ENCODE data around the gene TNN. TPM values are rescaled to one million over a fixed set of nuclear protein-coding genes. Genes with fewer than 3 reads are reported as not detected.

Gene TNN
- total RNA-seq, 1 donor from 2014 or later: 0.18 TPM

DNA sequence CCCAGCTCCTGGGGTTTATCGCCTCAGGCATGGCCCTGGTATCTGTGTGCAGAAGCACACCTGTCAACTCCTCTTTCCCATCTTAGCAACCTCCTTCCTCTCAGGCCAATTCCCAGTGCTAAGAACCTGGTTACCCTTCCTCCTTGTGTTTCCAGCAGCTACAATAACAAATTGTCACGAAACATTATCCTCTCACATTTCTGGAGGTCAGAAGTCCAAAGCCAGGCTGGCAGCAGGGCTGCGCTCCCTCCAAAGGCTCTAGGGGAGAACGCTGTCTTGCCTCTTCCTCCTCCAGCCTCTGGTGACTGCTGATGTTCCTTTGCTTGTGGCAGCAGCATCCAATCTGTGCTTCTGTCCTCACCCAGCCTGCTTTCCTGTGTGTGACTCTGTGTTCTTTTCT lies 33.7 kb upstream of the TNN start:
- Histone ChIP-seq H3K27ac (no peak overlapping the region), H3K4me3 (no peak overlapping the region)
- DNase-seq: no peak

GRCh38 chr1:175034775-175035174 lies 32.9 kb upstream of the TNN start:
- DNase-seq: no peak
- Histone ChIP-seq H3K4me3 (no peak overlapping the region), H3K27ac (no peak overlapping the region), H3K36me3 (no peaks in the 10 kb centered on the region), H3K4me1 (no peaks in the 10 kb centered on the region), H3K9me3 (no peaks in the 10 kb centered on the region), H3K27me3 (ENCODE audit: low read depth) (no peaks in the 10 kb centered on the region)
- TF ChIP-seq, protein P1, sequence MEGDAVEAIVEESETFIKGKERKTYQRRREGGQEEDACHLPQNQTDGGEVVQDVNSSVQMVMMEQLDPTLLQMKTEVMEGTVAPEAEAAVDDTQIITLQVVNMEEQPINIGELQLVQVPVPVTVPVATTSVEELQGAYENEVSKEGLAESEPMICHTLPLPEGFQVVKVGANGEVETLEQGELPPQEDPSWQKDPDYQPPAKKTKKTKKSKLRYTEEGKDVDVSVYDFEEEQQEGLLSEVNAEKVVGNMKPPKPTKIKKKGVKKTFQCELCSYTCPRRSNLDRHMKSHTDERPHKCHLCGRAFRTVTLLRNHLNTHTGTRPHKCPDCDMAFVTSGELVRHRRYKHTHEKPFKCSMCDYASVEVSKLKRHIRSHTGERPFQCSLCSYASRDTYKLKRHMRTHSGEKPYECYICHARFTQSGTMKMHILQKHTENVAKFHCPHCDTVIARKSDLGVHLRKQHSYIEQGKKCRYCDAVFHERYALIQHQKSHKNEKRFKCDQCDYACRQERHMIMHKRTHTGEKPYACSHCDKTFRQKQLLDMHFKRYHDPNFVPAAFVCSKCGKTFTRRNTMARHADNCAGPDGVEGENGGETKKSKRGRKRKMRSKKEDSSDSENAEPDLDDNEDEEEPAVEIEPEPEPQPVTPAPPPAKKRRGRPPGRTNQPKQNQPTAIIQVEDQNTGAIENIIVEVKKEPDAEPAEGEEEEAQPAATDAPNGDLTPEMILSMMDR (IDR thresholded peaks at IDR 0.05): no peak
- intact Hi-C loops (cut with DNase I): loop anchor here (10.0 kb wide), 1 partner anchor 90 kb away; no protein-coding TSS in a partner anchor
- ATAC-seq: no peak

More for the DNA sequence above, 33.7 kb upstream of the TNN start:
- Histone ChIP-seq H3K9me3 (no peaks in the 10 kb centered on the region), H3K36me3 (no peaks in the 10 kb centered on the region), H3K4me1 (no peaks in the 10 kb centered on the region), H3K27me3 (ENCODE audit: low read depth) (no peaks in the 10 kb centered on the region)
- ATAC-seq: no peak
- intact Hi-C loops (cut with DNase I): loop anchor here (10.0 kb wide), 1 partner anchor 91 kb away; no protein-coding TSS in a partner anchor
- TF ChIP-seq, protein P1 (IDR thresholded peaks at IDR 0.05): no peak

GRCh38 chr1:175035865-175036264 lies 31.8 kb upstream of the TNN start:
- H3K27me3 ChIP-seq (ENCODE audit: low read depth): no peaks in the 10 kb centered on the region
- TF ChIP-seq, protein P1 (IDR thresholded peaks at IDR 0.05): no peak
- no peak overlapping the region for H3K27ac ChIP-seq
- no peaks in the 10 kb centered on the region for H3K36me3 ChIP-seq
- H3K9me3 ChIP-seq: no peaks in the 10 kb centered on the region
- DNase-seq (no peak), ATAC-seq (no peak)
- H3K4me3 ChIP-seq: no peak overlapping the region
- H3K4me1 ChIP-seq: no peaks in the 10 kb centered on the region
- intact Hi-C loops (cut with DNase I): loop anchor here (10.0 kb wide), 1 partner anchor 89 kb away; no protein-coding TSS in a partner anchor

- TF ChIP-seq, protein P1 (IDR thresholded peaks at IDR 0.05): no peak
- DNase-seq (no peak), ATAC-seq (no peak)
- H3K27ac ChIP-seq: no peak overlapping the region
- intact Hi-C loops (cut with DNase I): loop anchor here (10.0 kb wide), 1 partner anchor 88 kb away; no protein-coding TSS in a partner anchor
- H3K9me3 ChIP-seq: no peaks in the 10 kb centered on the region
- no peak overlapping the region for H3K4me3 ChIP-seq
- H3K4me1 ChIP-seq: no peaks in the 10 kb centered on the region
- no peaks in the 10 kb centered on the region for H3K36me3 ChIP-seq
- no peaks in the 10 kb centered on the region for H3K27me3 ChIP-seq (ENCODE audit: low read depth)
Observed at GRCh38 chr1:175036476-175036875, 31.2 kb upstream of the TNN start.

DNA sequence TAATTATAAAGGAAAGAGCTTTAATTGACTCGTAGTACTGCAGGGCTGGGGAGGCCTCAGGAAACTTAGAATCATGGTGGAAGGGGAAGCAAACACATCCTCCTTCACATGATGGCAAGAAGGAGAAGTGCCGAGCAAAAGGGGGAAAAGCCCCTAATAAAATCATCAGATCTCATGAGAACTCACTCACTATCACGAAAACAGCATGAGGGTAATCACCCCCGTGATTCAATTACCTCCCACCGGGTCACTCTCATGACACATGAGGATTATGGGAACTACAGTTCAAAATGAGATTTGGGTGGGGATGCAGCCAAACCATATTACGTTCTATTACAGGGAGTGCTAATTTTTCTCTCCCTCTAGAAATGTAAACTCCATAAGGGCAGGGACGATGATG lies 30.2 kb upstream of the TNN start:
- Histone ChIP-seq H3K36me3 (no peaks in the 10 kb centered on the region), H3K9me3 (no peaks in the 10 kb centered on the region), H3K27me3 (ENCODE audit: low read depth) (no peaks in the 10 kb centered on the region), H3K4me1 (no peaks in the 10 kb centered on the region), H3K4me3 (no peak overlapping the region), H3K27ac (no peak overlapping the region)
- TF ChIP-seq, protein P1 (IDR thresholded peaks at IDR 0.05): no peak
- DNase-seq (no peak), ATAC-seq (no peak)
- intact Hi-C loops (cut with DNase I): loop anchor here (10.0 kb wide), 1 partner anchor 87 kb away; no protein-coding TSS in a partner anchor

Data from lower lobe of right lung (tissue), 2 donors.